PC-9 (cell line): ENCODE measurements around the gene NR2C1.

Experiments used
- CTCF ChIP-seq: fragments of 200-600 bp; sonication (generic); conservative IDR thresholded peaks from 2 replicates; pipeline ENCODE4 v1.6.1; 2017; ENCODE audit warnings: mixed run types, antibody characterized with exemption, mild to moderate bottlenecking, moderate library complexity
- EZH2 ChIP-seq: fragments of 200-600 bp; sonication (generic); IDR thresholded peaks from 2 replicates; pipeline ENCODE4 v1.8.0; 2017; ENCODE audit warnings: antibody characterized with exemption, low read depth

DNA sequence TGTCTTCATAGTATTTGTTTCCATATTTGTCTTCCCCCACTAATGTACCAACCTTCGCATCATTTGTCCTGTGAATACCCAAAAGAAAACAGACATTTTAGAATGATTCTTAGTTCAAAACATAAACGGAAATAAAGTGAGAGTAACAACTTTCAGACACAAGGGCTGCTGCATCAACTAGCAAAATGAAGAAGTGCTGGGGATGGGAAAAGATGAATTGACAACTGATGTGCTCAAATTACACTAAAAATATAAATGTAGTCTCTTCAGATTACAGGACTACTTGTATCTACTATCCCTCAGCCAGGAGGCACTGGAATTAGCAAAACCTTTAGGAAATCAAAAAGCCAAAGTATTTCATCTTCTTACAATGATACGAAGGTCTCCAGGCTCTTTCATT lies 70.7 kb downstream of the NR2C1 start:
- TF ChIP-seq CTCF, result no peak
- no peak for TF ChIP-seq EZH2
